WTC11 (cell line): ENCODE measurements around the gene SSR1. TPM values are rescaled to one million over a fixed set of nuclear protein-coding genes. Genes with fewer than 3 reads are reported as not detected.

Source experiments
- ATAC-seq: fragments of 200-7000 bp; cut with Tn5 transposase; 2 replicates; pipeline ENCODE4 v1.10.0; 2021; ENCODE audit warnings: mild to moderate bottlenecking, moderate library complexity
- CTCF ChIA-PET: fragments of 300-600 bp; sonication (Branson Sonifier 250); formaldehyde crosslinking; loops from one replicate; lab custom pipeline; 2021; ENCODE audit warnings: antibody characterized with exemption; lab: Charles Lee
- POLR2A ChIA-PET: fragments of 350-600 bp; sonication (Branson Sonifier 250); formaldehyde crosslinking; loops from one replicate; lab custom pipeline; 2021; ENCODE audit warnings: antibody characterized with exemption; lab: Charles Lee
- DNase-seq: peaks from one replicate; pipeline ENCODE4 v3.0.0; 2021; ENCODE audit warnings: low spot score
- H3K27ac Mint-ChIP-seq: 2 replicates; pipeline ENCODE4 v1.8.0; 2021; ENCODE audit warnings: mixed read lengths
- H3K27me3 Mint-ChIP-seq: 2 replicates; pipeline ENCODE4 v1.8.0; 2021; ENCODE audit warnings: low read depth, mild to moderate bottlenecking, moderate library complexity, mixed read lengths
- H3K36me3 Mint-ChIP-seq: 2 replicates; pipeline ENCODE4 v1.8.0; 2021; ENCODE audit warnings: mixed read lengths
- H3K4me1 Mint-ChIP-seq: 2 replicates; pipeline ENCODE4 v1.8.0; 2022; ENCODE audit warnings: mixed read lengths
- H3K4me3 Mint-ChIP-seq: 2 replicates; pipeline ENCODE4 v1.8.0; 2021; ENCODE audit warnings: mild to moderate bottlenecking, moderate library complexity, mixed read lengths
- H3K9me3 Mint-ChIP-seq: 2 replicates; pipeline ENCODE4 v1.8.0; 2021; ENCODE audit warnings: mixed read lengths
- ZNF416 ChIP-seq: fragments of 250-450 bp; sonication (Bioruptor Pico); IDR thresholded peaks from 2 replicates; pipeline ENCODE4 v1.9.0; 2021; ENCODE audit warnings: mild to moderate bottlenecking, inconsistent platforms
- ZNF423 ChIP-seq: fragments of 250-450 bp; sonication (Bioruptor Pico); IDR thresholded peaks from 2 replicates; pipeline ENCODE4 v2.1.2; 2022; ENCODE audit warnings: mild to moderate bottlenecking, moderate library complexity
- total RNA-seq: library from RNA; stranded (reverse); gene quantifications from 3 replicates; pipeline ENCODE4 v1.2.3, GENCODE V29; 2021
- TF ChIP-seq, protein P1 (sequence below): sonication (generic); formaldehyde crosslinking; IDR thresholded peaks from 2 replicates; pipeline ENCODE4 v1.8.1; 2023; ENCODE audit warnings: mild to moderate bottlenecking, missing genetic modification reagents
- TF ChIP-seq, protein P2 (sequence below): sonication (generic); formaldehyde crosslinking; IDR thresholded peaks from 2 replicates; pipeline ENCODE4 v1.8.0; 2022; ENCODE audit warnings: mild to moderate bottlenecking, missing genetic modification reagents
- TF ChIP-seq, protein P3 (sequence below): sonication (generic); formaldehyde crosslinking; IDR thresholded peaks from 2 replicates; pipeline ENCODE4 v1.8.1; 2023; ENCODE audit warnings: mild to moderate bottlenecking, missing genetic modification reagents, borderline replicate concordance
- TF ChIP-seq, protein P4 (sequence below): sonication (generic); formaldehyde crosslinking; IDR thresholded peaks from 2 replicates; pipeline ENCODE4 v1.8.1; 2023; ENCODE audit warnings: mild to moderate bottlenecking, missing genetic modification reagents, moderate library complexity
- TF ChIP-seq, protein P5 (sequence below): fragments of 250-450 bp; sonication (Bioruptor Pico); IDR thresholded peaks from 2 replicates; pipeline ENCODE4 v2.1.2; 2022; ENCODE audit warnings: mild to moderate bottlenecking, moderate library complexity
- TF ChIP-seq, protein P6 (sequence below): sonication (generic); formaldehyde crosslinking; conservative IDR thresholded peaks from 2 replicates; pipeline ENCODE4 v1.8.1; 2022; ENCODE audit warnings: mild to moderate bottlenecking, missing genetic modification reagents
- TF ChIP-seq, protein P7 (sequence below): sonication (generic); formaldehyde crosslinking; IDR thresholded peaks from 2 replicates; pipeline ENCODE4 v1.8.0; 2023; ENCODE audit warnings: mild to moderate bottlenecking, missing genetic modification reagents
- TF ChIP-seq, protein P8 (sequence below): sonication (generic); formaldehyde crosslinking; IDR thresholded peaks from 2 replicates; pipeline ENCODE4 v1.8.0; 2023; ENCODE audit warnings: missing genetic modification reagents, mild to moderate bottlenecking, borderline replicate concordance
- TF ChIP-seq, protein P9 (sequence below): sonication (generic); formaldehyde crosslinking; IDR thresholded peaks from 2 replicates; pipeline ENCODE4 v1.8.1; 2022; ENCODE audit warnings: low read depth, mild to moderate bottlenecking, moderate library complexity, missing genetic modification reagents, borderline replicate concordance
- TF ChIP-seq, protein P10 (sequence below): fragments of 250-450 bp; sonication (Bioruptor Pico); IDR thresholded peaks from 2 replicates; pipeline ENCODE4 v1.9.0; 2021; ENCODE audit warnings: moderate library complexity, mild to moderate bottlenecking, inconsistent platforms, borderline replicate concordance

The SSR1 gene
- total RNA-seq, 1 experiment from 2014 or later = 96.7 TPM

DNA sequence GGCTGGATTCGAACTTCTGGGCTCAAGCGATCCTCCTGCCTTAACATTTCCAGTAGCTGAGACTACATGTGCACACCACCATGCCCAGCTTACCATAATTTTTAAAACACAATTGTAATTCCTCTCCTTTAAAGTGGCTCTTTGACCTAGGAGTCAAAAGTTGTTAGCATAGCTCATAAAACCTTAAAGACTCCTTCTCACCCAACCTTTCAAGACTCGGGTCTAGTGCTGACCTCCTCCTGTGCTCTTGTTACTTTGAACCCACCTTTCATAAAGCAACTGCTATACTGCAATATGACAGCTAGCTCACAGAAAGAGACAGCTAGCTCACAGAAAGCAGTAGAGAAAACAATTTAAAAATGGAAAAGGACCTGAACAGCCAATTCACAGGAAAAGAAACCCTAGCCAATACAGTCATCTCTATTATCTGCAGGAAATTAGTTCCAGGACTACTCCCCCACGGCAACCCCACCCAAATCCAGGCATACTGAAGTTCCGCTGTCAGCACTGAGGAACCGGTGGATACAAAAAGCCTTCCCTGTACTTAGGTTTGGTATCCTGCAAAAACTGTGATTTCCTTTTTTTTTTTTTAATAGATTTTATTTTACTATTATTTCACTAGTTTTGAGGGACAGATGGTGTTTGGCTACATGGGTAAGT lies 20.3 kb downstream of the SSR1 start:
- no peak for DNase-seq
- H3K4me3 Mint-ChIP-seq = no peak overlapping the region
- no peak for ATAC-seq
- no peaks in the 10 kb centered on the region for H3K9me3 Mint-ChIP-seq
- CTCF ChIA-PET = interaction anchor here (1.6 kb wide), 1 partner anchor 17 kb away, joined by 7 read pairs; no protein-coding TSS in a partner anchor
- peaks cover 54% of the 10 kb centered on the region for H3K36me3 Mint-ChIP-seq
- H3K27me3 Mint-ChIP-seq = no peaks in the 10 kb centered on the region
- no peaks in the 10 kb centered on the region for H3K4me1 Mint-ChIP-seq
- no peak overlapping the region for H3K27ac Mint-ChIP-seq
- TF ChIP-seq, protein P1, sequence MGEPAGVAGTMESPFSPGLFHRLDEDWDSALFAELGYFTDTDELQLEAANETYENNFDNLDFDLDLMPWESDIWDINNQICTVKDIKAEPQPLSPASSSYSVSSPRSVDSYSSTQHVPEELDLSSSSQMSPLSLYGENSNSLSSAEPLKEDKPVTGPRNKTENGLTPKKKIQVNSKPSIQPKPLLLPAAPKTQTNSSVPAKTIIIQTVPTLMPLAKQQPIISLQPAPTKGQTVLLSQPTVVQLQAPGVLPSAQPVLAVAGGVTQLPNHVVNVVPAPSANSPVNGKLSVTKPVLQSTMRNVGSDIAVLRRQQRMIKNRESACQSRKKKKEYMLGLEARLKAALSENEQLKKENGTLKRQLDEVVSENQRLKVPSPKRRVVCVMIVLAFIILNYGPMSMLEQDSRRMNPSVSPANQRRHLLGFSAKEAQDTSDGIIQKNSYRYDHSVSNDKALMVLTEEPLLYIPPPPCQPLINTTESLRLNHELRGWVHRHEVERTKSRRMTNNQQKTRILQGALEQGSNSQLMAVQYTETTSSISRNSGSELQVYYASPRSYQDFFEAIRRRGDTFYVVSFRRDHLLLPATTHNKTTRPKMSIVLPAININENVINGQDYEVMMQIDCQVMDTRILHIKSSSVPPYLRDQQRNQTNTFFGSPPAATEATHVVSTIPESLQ (CRISPR knock-in tag) = no peak
- POLR2A ChIA-PET = no interaction called here

DNA sequence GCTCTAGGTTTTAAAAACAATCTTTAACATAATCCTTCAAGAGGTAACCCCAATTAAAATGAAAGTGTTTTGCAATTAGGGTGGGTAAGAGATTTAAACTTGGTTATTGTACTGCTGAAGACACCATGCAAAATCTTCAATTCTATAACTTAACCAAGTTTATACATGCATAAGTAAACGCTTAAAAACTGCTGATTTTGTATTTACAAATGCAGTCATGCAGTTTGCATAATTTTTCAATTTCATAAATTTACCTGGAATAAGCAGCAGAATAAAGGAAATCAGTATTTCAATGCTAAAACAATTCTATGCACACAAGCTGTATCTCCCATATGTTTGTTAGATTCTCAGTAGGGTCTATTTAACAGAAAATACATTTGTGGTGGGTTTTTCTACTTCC lies 22.9 kb downstream of the SSR1 start:
- ChIA-PET POLR2A (no interaction called here), CTCF (no interaction called here)
- H3K36me3 Mint-ChIP-seq = peaks cover 54% of the 10 kb centered on the region
- no peak overlapping the region for H3K27ac Mint-ChIP-seq
- H3K4me1 Mint-ChIP-seq = no peaks in the 10 kb centered on the region
- DNase-seq (no peak), ATAC-seq (no peak)
- no peaks in the 10 kb centered on the region for H3K9me3 Mint-ChIP-seq
- H3K27me3 Mint-ChIP-seq = no peaks in the 10 kb centered on the region
- H3K4me3 Mint-ChIP-seq = no peak overlapping the region
- TF ChIP-seq ZNF423 (CRISPR knock-in tag) = no peak
- TF ChIP-seq, protein P2, sequence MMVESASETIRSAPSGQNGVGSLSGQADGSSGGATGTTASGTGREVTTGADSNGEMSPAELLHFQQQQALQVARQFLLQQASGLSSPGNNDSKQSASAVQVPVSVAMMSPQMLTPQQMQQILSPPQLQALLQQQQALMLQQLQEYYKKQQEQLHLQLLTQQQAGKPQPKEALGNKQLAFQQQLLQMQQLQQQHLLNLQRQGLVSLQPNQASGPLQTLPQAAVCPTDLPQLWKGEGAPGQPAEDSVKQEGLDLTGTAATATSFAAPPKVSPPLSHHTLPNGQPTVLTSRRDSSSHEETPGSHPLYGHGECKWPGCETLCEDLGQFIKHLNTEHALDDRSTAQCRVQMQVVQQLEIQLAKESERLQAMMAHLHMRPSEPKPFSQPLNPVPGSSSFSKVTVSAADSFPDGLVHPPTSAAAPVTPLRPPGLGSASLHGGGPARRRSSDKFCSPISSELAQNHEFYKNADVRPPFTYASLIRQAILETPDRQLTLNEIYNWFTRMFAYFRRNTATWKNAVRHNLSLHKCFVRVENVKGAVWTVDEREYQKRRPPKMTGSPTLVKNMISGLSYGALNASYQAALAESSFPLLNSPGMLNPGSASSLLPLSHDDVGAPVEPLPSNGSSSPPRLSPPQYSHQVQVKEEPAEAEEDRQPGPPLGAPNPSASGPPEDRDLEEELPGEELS (CRISPR knock-in tag) = no peak
- TF ChIP-seq, protein P3, sequence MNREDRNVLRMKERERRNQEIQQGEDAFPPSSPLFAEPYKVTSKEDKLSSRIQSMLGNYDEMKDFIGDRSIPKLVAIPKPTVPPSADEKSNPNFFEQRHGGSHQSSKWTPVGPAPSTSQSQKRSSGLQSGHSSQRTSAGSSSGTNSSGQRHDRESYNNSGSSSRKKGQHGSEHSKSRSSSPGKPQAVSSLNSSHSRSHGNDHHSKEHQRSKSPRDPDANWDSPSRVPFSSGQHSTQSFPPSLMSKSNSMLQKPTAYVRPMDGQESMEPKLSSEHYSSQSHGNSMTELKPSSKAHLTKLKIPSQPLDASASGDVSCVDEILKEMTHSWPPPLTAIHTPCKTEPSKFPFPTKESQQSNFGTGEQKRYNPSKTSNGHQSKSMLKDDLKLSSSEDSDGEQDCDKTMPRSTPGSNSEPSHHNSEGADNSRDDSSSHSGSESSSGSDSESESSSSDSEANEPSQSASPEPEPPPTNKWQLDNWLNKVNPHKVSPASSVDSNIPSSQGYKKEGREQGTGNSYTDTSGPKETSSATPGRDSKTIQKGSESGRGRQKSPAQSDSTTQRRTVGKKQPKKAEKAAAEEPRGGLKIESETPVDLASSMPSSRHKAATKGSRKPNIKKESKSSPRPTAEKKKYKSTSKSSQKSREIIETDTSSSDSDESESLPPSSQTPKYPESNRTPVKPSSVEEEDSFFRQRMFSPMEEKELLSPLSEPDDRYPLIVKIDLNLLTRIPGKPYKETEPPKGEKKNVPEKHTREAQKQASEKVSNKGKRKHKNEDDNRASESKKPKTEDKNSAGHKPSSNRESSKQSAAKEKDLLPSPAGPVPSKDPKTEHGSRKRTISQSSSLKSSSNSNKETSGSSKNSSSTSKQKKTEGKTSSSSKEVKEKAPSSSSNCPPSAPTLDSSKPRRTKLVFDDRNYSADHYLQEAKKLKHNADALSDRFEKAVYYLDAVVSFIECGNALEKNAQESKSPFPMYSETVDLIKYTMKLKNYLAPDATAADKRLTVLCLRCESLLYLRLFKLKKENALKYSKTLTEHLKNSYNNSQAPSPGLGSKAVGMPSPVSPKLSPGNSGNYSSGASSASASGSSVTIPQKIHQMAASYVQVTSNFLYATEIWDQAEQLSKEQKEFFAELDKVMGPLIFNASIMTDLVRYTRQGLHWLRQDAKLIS (CRISPR knock-in tag) = no peak
- TF ChIP-seq, protein P4, sequence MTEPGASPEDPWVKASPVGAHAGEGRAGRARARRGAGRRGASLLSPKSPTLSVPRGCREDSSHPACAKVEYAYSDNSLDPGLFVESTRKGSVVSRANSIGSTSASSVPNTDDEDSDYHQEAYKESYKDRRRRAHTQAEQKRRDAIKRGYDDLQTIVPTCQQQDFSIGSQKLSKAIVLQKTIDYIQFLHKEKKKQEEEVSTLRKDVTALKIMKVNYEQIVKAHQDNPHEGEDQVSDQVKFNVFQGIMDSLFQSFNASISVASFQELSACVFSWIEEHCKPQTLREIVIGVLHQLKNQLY (CRISPR knock-in tag) = no peak
- TF ChIP-seq, protein P5, sequence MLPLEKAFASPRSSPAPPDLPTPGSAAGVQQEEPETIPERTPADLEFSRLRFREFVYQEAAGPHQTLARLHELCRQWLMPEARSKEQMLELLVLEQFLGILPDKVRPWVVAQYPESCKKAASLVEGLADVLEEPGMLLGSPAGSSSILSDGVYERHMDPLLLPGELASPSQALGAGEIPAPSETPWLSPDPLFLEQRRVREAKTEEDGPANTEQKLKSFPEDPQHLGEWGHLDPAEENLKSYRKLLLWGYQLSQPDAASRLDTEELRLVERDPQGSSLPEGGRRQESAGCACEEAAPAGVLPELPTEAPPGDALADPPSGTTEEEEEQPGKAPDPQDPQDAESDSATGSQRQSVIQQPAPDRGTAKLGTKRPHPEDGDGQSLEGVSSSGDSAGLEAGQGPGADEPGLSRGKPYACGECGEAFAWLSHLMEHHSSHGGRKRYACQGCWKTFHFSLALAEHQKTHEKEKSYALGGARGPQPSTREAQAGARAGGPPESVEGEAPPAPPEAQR (CRISPR knock-in tag) = no peak
- TF ChIP-seq, protein P6, sequence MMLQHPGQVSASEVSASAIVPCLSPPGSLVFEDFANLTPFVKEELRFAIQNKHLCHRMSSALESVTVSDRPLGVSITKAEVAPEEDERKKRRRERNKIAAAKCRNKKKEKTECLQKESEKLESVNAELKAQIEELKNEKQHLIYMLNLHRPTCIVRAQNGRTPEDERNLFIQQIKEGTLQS = no peak
- TF ChIP-seq, protein P7, sequence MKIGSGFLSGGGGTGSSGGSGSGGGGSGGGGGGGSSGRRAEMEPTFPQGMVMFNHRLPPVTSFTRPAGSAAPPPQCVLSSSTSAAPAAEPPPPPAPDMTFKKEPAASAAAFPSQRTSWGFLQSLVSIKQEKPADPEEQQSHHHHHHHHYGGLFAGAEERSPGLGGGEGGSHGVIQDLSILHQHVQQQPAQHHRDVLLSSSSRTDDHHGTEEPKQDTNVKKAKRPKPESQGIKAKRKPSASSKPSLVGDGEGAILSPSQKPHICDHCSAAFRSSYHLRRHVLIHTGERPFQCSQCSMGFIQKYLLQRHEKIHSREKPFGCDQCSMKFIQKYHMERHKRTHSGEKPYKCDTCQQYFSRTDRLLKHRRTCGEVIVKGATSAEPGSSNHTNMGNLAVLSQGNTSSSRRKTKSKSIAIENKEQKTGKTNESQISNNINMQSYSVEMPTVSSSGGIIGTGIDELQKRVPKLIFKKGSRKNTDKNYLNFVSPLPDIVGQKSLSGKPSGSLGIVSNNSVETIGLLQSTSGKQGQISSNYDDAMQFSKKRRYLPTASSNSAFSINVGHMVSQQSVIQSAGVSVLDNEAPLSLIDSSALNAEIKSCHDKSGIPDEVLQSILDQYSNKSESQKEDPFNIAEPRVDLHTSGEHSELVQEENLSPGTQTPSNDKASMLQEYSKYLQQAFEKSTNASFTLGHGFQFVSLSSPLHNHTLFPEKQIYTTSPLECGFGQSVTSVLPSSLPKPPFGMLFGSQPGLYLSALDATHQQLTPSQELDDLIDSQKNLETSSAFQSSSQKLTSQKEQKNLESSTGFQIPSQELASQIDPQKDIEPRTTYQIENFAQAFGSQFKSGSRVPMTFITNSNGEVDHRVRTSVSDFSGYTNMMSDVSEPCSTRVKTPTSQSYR (CRISPR knock-in tag) = no peak
- no peak for TF ChIP-seq ZNF416 (CRISPR knock-in tag)
- TF ChIP-seq, protein P8, sequence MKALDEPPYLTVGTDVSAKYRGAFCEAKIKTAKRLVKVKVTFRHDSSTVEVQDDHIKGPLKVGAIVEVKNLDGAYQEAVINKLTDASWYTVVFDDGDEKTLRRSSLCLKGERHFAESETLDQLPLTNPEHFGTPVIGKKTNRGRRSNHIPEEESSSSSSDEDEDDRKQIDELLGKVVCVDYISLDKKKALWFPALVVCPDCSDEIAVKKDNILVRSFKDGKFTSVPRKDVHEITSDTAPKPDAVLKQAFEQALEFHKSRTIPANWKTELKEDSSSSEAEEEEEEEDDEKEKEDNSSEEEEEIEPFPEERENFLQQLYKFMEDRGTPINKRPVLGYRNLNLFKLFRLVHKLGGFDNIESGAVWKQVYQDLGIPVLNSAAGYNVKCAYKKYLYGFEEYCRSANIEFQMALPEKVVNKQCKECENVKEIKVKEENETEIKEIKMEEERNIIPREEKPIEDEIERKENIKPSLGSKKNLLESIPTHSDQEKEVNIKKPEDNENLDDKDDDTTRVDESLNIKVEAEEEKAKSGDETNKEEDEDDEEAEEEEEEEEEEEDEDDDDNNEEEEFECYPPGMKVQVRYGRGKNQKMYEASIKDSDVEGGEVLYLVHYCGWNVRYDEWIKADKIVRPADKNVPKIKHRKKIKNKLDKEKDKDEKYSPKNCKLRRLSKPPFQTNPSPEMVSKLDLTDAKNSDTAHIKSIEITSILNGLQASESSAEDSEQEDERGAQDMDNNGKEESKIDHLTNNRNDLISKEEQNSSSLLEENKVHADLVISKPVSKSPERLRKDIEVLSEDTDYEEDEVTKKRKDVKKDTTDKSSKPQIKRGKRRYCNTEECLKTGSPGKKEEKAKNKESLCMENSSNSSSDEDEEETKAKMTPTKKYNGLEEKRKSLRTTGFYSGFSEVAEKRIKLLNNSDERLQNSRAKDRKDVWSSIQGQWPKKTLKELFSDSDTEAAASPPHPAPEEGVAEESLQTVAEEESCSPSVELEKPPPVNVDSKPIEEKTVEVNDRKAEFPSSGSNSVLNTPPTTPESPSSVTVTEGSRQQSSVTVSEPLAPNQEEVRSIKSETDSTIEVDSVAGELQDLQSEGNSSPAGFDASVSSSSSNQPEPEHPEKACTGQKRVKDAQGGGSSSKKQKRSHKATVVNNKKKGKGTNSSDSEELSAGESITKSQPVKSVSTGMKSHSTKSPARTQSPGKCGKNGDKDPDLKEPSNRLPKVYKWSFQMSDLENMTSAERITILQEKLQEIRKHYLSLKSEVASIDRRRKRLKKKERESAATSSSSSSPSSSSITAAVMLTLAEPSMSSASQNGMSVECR (CRISPR knock-in tag) = no peak
- TF ChIP-seq, protein P9, sequence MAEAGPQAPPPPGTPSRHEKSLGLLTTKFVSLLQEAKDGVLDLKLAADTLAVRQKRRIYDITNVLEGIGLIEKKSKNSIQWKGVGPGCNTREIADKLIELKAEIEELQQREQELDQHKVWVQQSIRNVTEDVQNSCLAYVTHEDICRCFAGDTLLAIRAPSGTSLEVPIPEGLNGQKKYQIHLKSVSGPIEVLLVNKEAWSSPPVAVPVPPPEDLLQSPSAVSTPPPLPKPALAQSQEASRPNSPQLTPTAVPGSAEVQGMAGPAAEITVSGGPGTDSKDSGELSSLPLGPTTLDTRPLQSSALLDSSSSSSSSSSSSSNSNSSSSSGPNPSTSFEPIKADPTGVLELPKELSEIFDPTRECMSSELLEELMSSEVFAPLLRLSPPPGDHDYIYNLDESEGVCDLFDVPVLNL = no peak
- TF ChIP-seq, protein P10, sequence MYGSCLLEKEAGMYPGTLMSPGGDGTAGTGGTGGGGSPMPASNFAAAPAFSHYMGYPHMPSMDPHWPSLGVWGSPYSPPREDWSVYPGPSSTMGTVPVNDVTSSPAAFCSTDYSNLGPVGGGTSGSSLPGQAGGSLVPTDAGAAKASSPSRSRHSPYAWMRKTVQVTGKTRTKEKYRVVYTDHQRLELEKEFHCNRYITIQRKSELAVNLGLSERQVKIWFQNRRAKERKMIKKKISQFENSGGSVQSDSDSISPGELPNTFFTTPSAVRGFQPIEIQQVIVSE = no peak
